Mucosa of descending colon (tissue), 3 donors: Measurements from ENCODE around the gene PLA2G4B. TPM values are rescaled to one million over a fixed set of nuclear protein-coding genes. Genes with fewer than 3 reads are reported as not detected.

Experiments used
- ATAC-seq: fragments of 200-7000 bp; cut with Tn5 transposase; one replicate; pipeline ENCODE4 v1.9.1; 2020; ENCODE audit warnings: mild to moderate bottlenecking, moderate library complexity
- DNase-seq, 3 donors: peaks; one replicate each; pipeline ENCODE4 v3.0.0-alpha.2; 2020
- H3K36me3 ChIP-seq: fragments of 200-600 bp; one replicate; pipeline ENCODE4 v1.8.0; 2021; ENCODE audit warnings: low read depth, mild to moderate bottlenecking
- H3K4me1 ChIP-seq: fragments of 200-600 bp; one replicate; pipeline ENCODE4 v1.8.0; 2021; ENCODE audit warnings: low read depth, mild to moderate bottlenecking
- H3K4me3 ChIP-seq: fragments of 200-600 bp; one replicate; pipeline ENCODE4 v1.8.0; 2021; ENCODE audit warnings: mild to moderate bottlenecking
- H3K9me3 ChIP-seq: fragments of 200-600 bp; one replicate; pipeline ENCODE4 v1.8.0; 2021; ENCODE audit warnings: mild to moderate bottlenecking
- CTCF ChIP-seq: fragments of 200-600 bp; IDR thresholded peaks from one replicate; pipeline ENCODE4 v1.8.0; 2022; ENCODE audit warnings: antibody characterized with exemption, mild to moderate bottlenecking
- intact Hi-C, 2 donors: fragments of 100-400 bp; cut with DNase I in 1 of 2; cut with micrococcal nuclease in 1 of 2; formaldehyde crosslinking; loops; one replicate each; pipeline versions ENCODE4 v1.11.0 to v1.11.1; 2022; cut with DNase I, micrococcal nuclease
- total RNA-seq, 3 donors: library from RNA; stranded (reverse); fragmentation: NEBNext Ultra II Directional in 2 of 3; extraction: Animal tissue kit (Norgen Biotek cat#: 25700) in 2 of 3; gene quantifications; one replicate each; pipeline versions ENCODE4 v1.2.1 to v1.2.4, GENCODE V29; 2021 to 2023
- donor health status: DM: no; HTN: no; CAD: no; lungs with moderate emphysema.
- donor health status: DM: no; HTN: no; CAD: no.
- donor health status: DM: no; HTN: yes; CAD: no.

PLA2G4B gene
- total RNA-seq, 3 donors from 2014 or later = 5.2 to 9.7 (median 6.4) TPM

GRCh38 chr15:41862515-41863116 is 24.0 kb downstream of the PLA2G4B start:
- H3K4me1 ChIP-seq = no peaks in the 10 kb centered on the region
- no peak for TF ChIP-seq CTCF
- no peaks in the 10 kb centered on the region for H3K36me3 ChIP-seq
- DNase-seq = peak; percentile 81 to 85 (median 82)
- no peaks in the 10 kb centered on the region for H3K9me3 ChIP-seq
- peak; percentile 88 for ATAC-seq
- intact Hi-C loops = no loop called here
- no peak overlapping the region for H3K4me3 ChIP-seq

GRCh38 chr15:41865490-41866055 is 26.9 kb downstream of the PLA2G4B start:
- no peak for TF ChIP-seq CTCF
- Histone ChIP-seq H3K9me3 (no peaks in the 10 kb centered on the region), H3K36me3 (no peaks in the 10 kb centered on the region), H3K4me1 (no peaks in the 10 kb centered on the region), H3K4me3 (no peak overlapping the region)
- intact Hi-C loops = no loop called here
- ATAC-seq = no peak
- DNase-seq = no peak

- Histone ChIP-seq H3K9me3 (no peaks in the 10 kb centered on the region), H3K4me3 (no peak overlapping the region), H3K4me1 (no peaks in the 10 kb centered on the region), H3K36me3 (no peaks in the 10 kb centered on the region)
- intact Hi-C loops = no loop called here
- no peak for TF ChIP-seq CTCF
- DNase-seq = no peak
- ATAC-seq = no peak
Measured at GRCh38 chr15:41866263-41866703, 27.6 kb downstream of the PLA2G4B start.

- ATAC-seq = no peak
- TF ChIP-seq CTCF = no peak
- Histone ChIP-seq H3K9me3 (no peaks in the 10 kb centered on the region), H3K4me3 (no peak overlapping the region), H3K4me1 (no peaks in the 10 kb centered on the region), H3K36me3 (no peaks in the 10 kb centered on the region)
- no peak for DNase-seq
- intact Hi-C loops = no loop called here
Measured at GRCh38 chr15:41866872-41867579, 28.4 kb downstream of the PLA2G4B start.

GRCh38 chr15:41868321-41868720 is 29.7 kb downstream of the PLA2G4B start:
- no peaks in the 10 kb centered on the region for H3K36me3 ChIP-seq
- TF ChIP-seq CTCF = no peak
- H3K4me1 ChIP-seq = no peaks in the 10 kb centered on the region
- no peak overlapping the region for H3K4me3 ChIP-seq
- ATAC-seq (no peak), DNase-seq (no peak)
- intact Hi-C loops = no loop called here
- no peaks in the 10 kb centered on the region for H3K9me3 ChIP-seq
